GM12891 (cell line): ENCODE results near the gene THADA.

Source experiments
- PAX5 ChIP-seq: IDR thresholded peaks from 2 replicates; pipeline ENCODE4 v1.6.1; 2011; ENCODE audit warnings: low read length, moderate library complexity, mild to moderate bottlenecking; ENCODE audit not compliant: insufficient read depth, severe bottlenecking
- POLR2A ChIP-seq: IDR thresholded peaks from 2 replicates; pipeline ENCODE4 v1.6.1; 2011; ENCODE audit warnings: low read depth, low read length, control low read depth
- POLR2AphosphoS5 ChIP-seq: IDR thresholded peaks from 2 replicates; pipeline ENCODE4 v1.6.1; 2011; ENCODE audit warnings: low read depth, low read length, control low read depth
- POU2F2 ChIP-seq: IDR thresholded peaks from 2 replicates; pipeline ENCODE4 v1.6.1; 2011; ENCODE audit warnings: low read depth, mild to moderate bottlenecking, control low read depth, low read length, moderate library complexity
- SPI1 ChIP-seq: IDR thresholded peaks from 2 replicates; pipeline ENCODE4 v1.6.1; 2011; ENCODE audit warnings: low read depth, low read length, control low read depth
- TAF1 ChIP-seq: IDR thresholded peaks from 2 replicates; pipeline ENCODE4 v1.6.1; 2011; ENCODE audit warnings: low read depth, low read length, control low read depth

DNA sequence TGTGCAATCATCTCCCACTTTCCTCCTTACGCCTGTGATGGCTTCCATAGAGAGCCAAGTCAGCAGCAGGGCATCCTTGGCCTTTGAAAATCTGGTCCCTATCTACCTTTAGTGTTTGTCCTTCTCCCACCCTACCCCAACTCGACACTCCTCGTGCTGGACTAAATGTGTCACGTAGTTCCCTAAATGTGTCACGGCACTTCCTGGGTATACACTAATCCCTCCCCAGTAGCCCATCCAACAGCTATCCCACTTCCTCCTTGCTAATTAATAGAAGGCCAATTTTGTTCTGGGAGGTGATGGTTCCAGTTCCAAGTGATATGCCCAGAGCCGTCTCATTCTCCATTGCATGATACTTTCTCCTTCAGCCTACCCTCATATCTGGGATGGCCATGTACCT, 332.9 kb downstream of the THADA start:
- TF ChIP-seq POLR2A (no peak), TAF1 (no peak), POLR2AphosphoS5 (no peak), PAX5 (no peak), POU2F2 (no peak), SPI1 (no peak)
